CD4-positive, alpha-beta T cell (primary cell): Measurements from ENCODE around the gene KCTD10. TPM values are rescaled to one million over a fixed set of nuclear protein-coding genes. Genes with fewer than 3 reads are reported as not detected.

Experiments
- ATAC-seq: fragments of 200-7000 bp; cut with Tn5 transposase; one replicate; pipeline ENCODE4 v1.10.0; 2022; ENCODE audit warnings: mild to moderate bottlenecking; ENCODE audit not compliant: poor library complexity
- CTCF ChIA-PET: fragments of 350-600 bp; sonication (Branson Sonifier 250); formaldehyde crosslinking; loops from one replicate; lab custom pipeline; 2021; ENCODE audit warnings: antibody characterized with exemption, inconsistent platforms; lab: Charles Lee
- POLR2A ChIA-PET: fragments of 350-600 bp; sonication (Branson Sonifier 250); formaldehyde crosslinking; loops from one replicate; lab custom pipeline; 2021; ENCODE audit warnings: antibody characterized with exemption, inconsistent platforms; lab: Charles Lee
- DNase-seq, 14 experiments: peaks; one replicate each; pipeline ENCODE4 v3.0.0-alpha.2; 2013 to 2020; ENCODE audit warnings: mixed read lengths in 2 of 14
- H3K27ac ChIP-seq, 2 donors: one replicate each; pipeline versions ENCODE4 v1.5.1 to v1.7.0; 2013; ENCODE audit warnings: low read length in 2 of 2, low read depth in 1 of 2, mild to moderate bottlenecking in 1 of 2
- H3K27me3 ChIP-seq, 2 experiments: 1 replicate in 1 of 2; 2 replicates in 1 of 2; pipeline versions ENCODE4 v1.6.1 to v1.7.0; 2013; ENCODE audit warnings: low read length in 2 of 2, control low read depth in 1 of 2, mild to moderate bottlenecking in 1 of 2, moderate library complexity in 1 of 2; ENCODE audit not compliant: insufficient read depth in 2 of 2, control insufficient read depth in 1 of 2
- H3K36me3 ChIP-seq: one replicate; pipeline ENCODE4 v1.6.1; 2013; ENCODE audit warnings: low read length, control low read depth; ENCODE audit not compliant: insufficient read depth
- H3K4me1 ChIP-seq: one replicate; pipeline ENCODE4 v1.6.1; 2013; ENCODE audit warnings: low read length, control low read depth; ENCODE audit not compliant: insufficient read depth
- H3K4me3 ChIP-seq: one replicate; pipeline ENCODE4 v1.5.1; 2013; ENCODE audit warnings: mild to moderate bottlenecking, low read length, moderate library complexity
- H3K9me3 ChIP-seq, 2 experiments: 1 replicate in 1 of 2; 2 replicates in 1 of 2; pipeline versions ENCODE4 v1.6.1 to v1.7.0; 2013; ENCODE audit warnings: low read length in 2 of 2, mild to moderate bottlenecking in 2 of 2, control low read depth in 1 of 2, moderate library complexity in 1 of 2; ENCODE audit not compliant: control insufficient read depth in 1 of 2, insufficient read depth in 1 of 2
- H3K27ac Mint-ChIP-seq: one replicate; pipeline ENCODE4 v1.8.0; 2020; ENCODE audit warnings: mixed read lengths
- H3K27me3 Mint-ChIP-seq: one replicate; pipeline ENCODE4 v1.8.0; 2021; ENCODE audit warnings: mixed read lengths
- H3K36me3 Mint-ChIP-seq: one replicate; pipeline ENCODE4 v1.8.0; 2021; ENCODE audit warnings: low read depth, mixed read lengths
- H3K4me1 Mint-ChIP-seq: one replicate; pipeline ENCODE4 v1.8.0; 2021; ENCODE audit warnings: low read depth, mixed read lengths
- H3K4me3 Mint-ChIP-seq: one replicate; pipeline ENCODE4 v1.8.0; 2020; ENCODE audit warnings: mild to moderate bottlenecking, mixed read lengths
- H3K9me3 Mint-ChIP-seq: one replicate; pipeline ENCODE4 v1.8.0; 2020; ENCODE audit warnings: mixed read lengths
- CTCF ChIP-seq: fragments of 200-600 bp; IDR thresholded peaks from one replicate; pipeline ENCODE4 v1.8.0; 2022; ENCODE audit warnings: antibody characterized with exemption, mild to moderate bottlenecking
- intact Hi-C, 2 experiments: fragments of 100-400 bp; cut with DNase I in 1 of 2; cut with micrococcal nuclease in 1 of 2; formaldehyde crosslinking; loops; one replicate each; pipeline versions ENCODE4 v1.15.1 to v1.9.0; 2023 to 2025; cut with DNase I, micrococcal nuclease
- polyA plus RNA-seq, 2 donors: library from polyadenylated mRNA; unstranded; fragments of 120-200 nt; gene quantifications; one replicate each; pipeline ENCODE4 v1.2.1, GENCODE V29; 2013
- total RNA-seq, 174 experiments: library from RNA in 2 of 174; stranded (reverse) in 2 of 174; gene quantifications; one replicate each; pipeline ENCODE4 v1.2.3 and lab custom pipeline; 2021 to 2026

Gene KCTD10, protein sequence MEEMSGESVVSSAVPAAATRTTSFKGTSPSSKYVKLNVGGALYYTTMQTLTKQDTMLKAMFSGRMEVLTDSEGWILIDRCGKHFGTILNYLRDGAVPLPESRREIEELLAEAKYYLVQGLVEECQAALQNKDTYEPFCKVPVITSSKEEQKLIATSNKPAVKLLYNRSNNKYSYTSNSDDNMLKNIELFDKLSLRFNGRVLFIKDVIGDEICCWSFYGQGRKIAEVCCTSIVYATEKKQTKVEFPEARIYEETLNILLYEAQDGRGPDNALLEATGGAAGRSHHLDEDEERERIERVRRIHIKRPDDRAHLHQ
- 10 to 100 TPM; 24.2 to 26.1 TPM for total RNA-seq
- polyA plus RNA-seq (2013, experiment 1 of 2), result 17.6 TPM
- 20.3 TPM for polyA plus RNA-seq (2013, experiment 2 of 2)
- total RNA-seq (lab: John Stamatoyannopoulos, UW), result 21.6 to 91.1 (median 52.9) reads per million in 172 experiments

DNA sequence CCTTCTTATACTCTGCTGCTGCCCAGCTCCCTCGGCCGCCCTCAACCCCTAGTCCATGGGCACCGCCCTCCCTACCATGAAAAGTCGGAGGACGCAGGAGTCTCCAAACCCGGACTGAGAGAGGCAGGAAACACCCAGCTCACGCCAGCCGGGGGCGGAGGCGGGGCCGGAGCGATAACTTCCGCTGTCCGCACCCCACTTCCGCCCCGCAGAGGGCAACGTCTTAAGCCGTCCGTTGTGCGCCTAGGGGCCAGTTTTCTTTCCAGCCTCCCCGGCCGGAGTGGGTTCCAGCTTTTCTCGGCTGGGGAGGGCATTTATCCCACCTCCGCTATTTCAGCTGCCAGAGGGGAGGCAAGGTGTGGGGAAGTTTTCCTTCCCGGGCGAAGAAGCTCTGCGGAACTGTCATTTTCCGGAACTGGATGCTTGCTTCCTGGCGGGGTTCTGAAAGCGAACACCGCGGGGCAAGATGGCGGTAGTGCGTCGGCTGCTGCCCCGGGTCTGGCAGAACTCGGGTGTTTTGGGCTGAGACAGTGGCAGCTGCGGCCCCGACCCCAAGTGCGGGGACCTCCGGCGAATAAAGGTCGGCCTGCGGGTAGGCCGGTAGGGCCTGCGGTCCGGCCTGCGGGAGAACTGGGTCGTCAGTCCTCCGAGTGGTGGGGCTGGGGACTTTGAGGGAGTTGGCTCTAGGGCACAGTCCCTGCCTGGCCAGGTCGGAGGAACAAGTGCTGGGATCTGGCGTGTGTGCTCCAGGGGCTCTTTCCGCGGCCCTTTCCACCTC lies at the start of gene KCTD10, which contains the start of gene UBE3B:
Gene KCTD10 (minus strand): TSS at position 116 of the 778 bp plus-strand sequence. CDS start 38 bp downstream, at position 78.
Gene UBE3B (plus strand): TSS at position 450 of the 778 bp plus-strand sequence. CDS start 5,918 bp downstream, outside the sequence.
- no peak for TF ChIP-seq CTCF
- peak within 1 kb of the TSS; percentile 98 for H3K4me3 Mint-ChIP-seq
- peak; percentile 74 to 93 (median 82) for DNase-seq
- POLR2A ChIA-PET, result interaction anchor here (0.7 to 2.7 kb wide), 10 partner anchors 9 to 803 kb away, joined by 3 to 21 read pairs (median 4); partner anchors contain the start of genes ATP2A2, MMAB, MVK and USP30
- ATAC-seq, result peak; percentile 91
- H3K27me3 ChIP-seq, result no peaks in the 10 kb centered on the region
- peak within 1 kb of the TSS; percentile 90 for H3K4me3 ChIP-seq
- H3K36me3 ChIP-seq, result no peaks in the 10 kb centered on the region
- H3K9me3 ChIP-seq, result no peaks in the 10 kb centered on the region
- H3K27ac ChIP-seq, result peak within 1 kb of the TSS; percentile 73 to 87
- H3K9me3 Mint-ChIP-seq, result no peaks in the 10 kb centered on the region
- peaks cover 50% of the 10 kb centered on the region for H3K4me1 Mint-ChIP-seq
- no peaks in the 10 kb centered on the region for H3K27me3 Mint-ChIP-seq
- peaks cover 21% of the 10 kb centered on the region for H3K36me3 Mint-ChIP-seq
- CTCF ChIA-PET, result interaction anchor here (1.3 kb wide), 1 partner anchor 44 kb away, joined by 3 read pairs; no protein-coding TSS in a partner anchor
- peak within 1 kb of the TSS; percentile 92 for H3K27ac Mint-ChIP-seq
- intact Hi-C loops, result loop anchor here in 1 of 2 experiments (1.0 to 10.0 kb wide), 11 partner anchors 97 to 1790 kb away; partner anchors contain the start of genes ARPC3, C12orf76, FAM222A and FICD
- H3K4me1 ChIP-seq, result peaks cover 30% of the 10 kb centered on the region

DNA sequence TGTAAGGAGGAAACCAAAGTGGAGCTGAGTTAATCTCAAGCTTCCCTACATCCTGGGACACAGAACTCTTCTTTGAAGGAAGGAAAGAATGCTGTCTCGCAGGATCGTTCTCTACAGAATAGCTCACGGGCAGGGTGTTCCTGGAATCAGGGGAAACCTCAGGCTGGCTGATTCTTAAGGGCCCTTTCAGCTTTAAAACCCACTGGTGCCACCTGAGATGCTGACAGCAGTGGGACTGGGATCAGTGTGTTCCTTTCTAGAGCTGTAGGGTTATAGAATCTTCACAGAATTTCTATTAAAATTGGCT lies 48.1 kb upstream of the KCTD10 start:
- Mint-ChIP-seq H3K36me3 (peaks cover 89% of the 10 kb centered on the region), H3K4me3 (no peak overlapping the region), H3K27ac (no peak overlapping the region), H3K4me1 (no peaks in the 10 kb centered on the region), H3K9me3 (no peaks in the 10 kb centered on the region), H3K27me3 (no peaks in the 10 kb centered on the region)
- no peaks in the 10 kb centered on the region for H3K9me3 ChIP-seq
- ATAC-seq (no peak), DNase-seq (no peak)
- H3K27me3 ChIP-seq, result no peaks in the 10 kb centered on the region
- no peak overlapping the region for H3K27ac ChIP-seq
- H3K36me3 ChIP-seq, result peaks cover 79% of the 10 kb centered on the region
- H3K4me3 ChIP-seq, result no peak overlapping the region
- POLR2A ChIA-PET, result no interaction called here
- H3K4me1 ChIP-seq, result no peaks in the 10 kb centered on the region
- intact Hi-C loops, result no loop called here
- no peak for TF ChIP-seq CTCF
- CTCF ChIA-PET, result interaction anchor here (0.6 kb wide), 1 partner anchor 1849 kb away, joined by 3 read pairs; no protein-coding TSS in a partner anchor

- Mint-ChIP-seq H3K9me3 (no peaks in the 10 kb centered on the region), H3K27me3 (no peaks in the 10 kb centered on the region), H3K27ac (no peak overlapping the region), H3K36me3 (peaks cover 89% of the 10 kb centered on the region), H3K4me1 (no peaks in the 10 kb centered on the region), H3K4me3 (no peak overlapping the region)
- DNase-seq (peak in 1 of 14 experiments; percentile 16), ATAC-seq (no peak)
- Histone ChIP-seq H3K27ac (no peak overlapping the region), H3K4me3 (no peak overlapping the region), H3K9me3 (no peaks in the 10 kb centered on the region), H3K36me3 (peaks cover 79% of the 10 kb centered on the region), H3K27me3 (no peaks in the 10 kb centered on the region), H3K4me1 (no peaks in the 10 kb centered on the region)
- ChIA-PET CTCF (no interaction called here), POLR2A (no interaction called here)
- TF ChIP-seq CTCF, result no peak
- intact Hi-C loops, result no loop called here
These were observed 47.6 kb upstream of the KCTD10 start for GRCh38 chr12:109524466-109525278.
